Subcutaneous adipose tissue (tissue), 4 donors: ENCODE results near the gene CECR2. TPM values are rescaled to one million over a fixed set of nuclear protein-coding genes. Genes with fewer than 3 reads are reported as not detected.

Experiments
- CTCF ChIP-seq: fragments of 450-650 bp; IDR thresholded peaks from one replicate; pipeline ENCODE4 v1.5.1; 2016; ENCODE audit warnings: low read depth, mild to moderate bottlenecking, control low read depth, antibody characterized with exemption, moderate library complexity
- total RNA-seq, 4 donors: library from RNA; depleted of rRNA; stranded (reverse); fragments of >200 nt; gene quantifications; one replicate each; pipeline ENCODE4 v1.1.0, GENCODE V29; 2016

Gene CECR2
- total RNA-seq, 4 donors from 2014 or later: 0.16 to 1.7 (median 0.44) TPM; not detected in 1

- no peak for TF ChIP-seq CTCF
Measured at GRCh38 chr22:17566776-17567175, 197.5 kb downstream of the CECR2 start.

GRCh38 chr22:17569971-17570511 lies 200.8 kb downstream of the CECR2 start:
- no peak for TF ChIP-seq CTCF

GRCh38 chr22:17570851-17571631 lies 201.8 kb downstream of the CECR2 start:
- TF ChIP-seq CTCF: no peak

GRCh38 chr22:17575151-17575550 lies 205.9 kb downstream of the CECR2 start:
- no peak for TF ChIP-seq CTCF

GRCh38 chr22:17575681-17576080 lies 206.4 kb downstream of the CECR2 start:
- TF ChIP-seq CTCF: no peak

- TF ChIP-seq CTCF: no peak
Measured at GRCh38 chr22:17576470-17576869, 207.2 kb downstream of the CECR2 start.

- TF ChIP-seq CTCF: no peak
Measured at GRCh38 chr22:17578136-17578754, 209.0 kb downstream of the CECR2 start.
